H9 (cell line): ENCODE results near the gene NEUROD6. TPM values are rescaled to one million over a fixed set of nuclear protein-coding genes. Genes with fewer than 3 reads are reported as not detected.

Experiments used
- DNase-seq: peaks from one replicate; pipeline ENCODE4 v3.0.0-alpha.2; 2017
- H2AFZ ChIP-seq: one replicate; pipeline ENCODE4 v1.6.1; 2013; ENCODE audit warnings: mild to moderate bottlenecking, low read length, control low read depth, moderate library complexity
- H2AK5ac ChIP-seq: 2 replicates; pipeline ENCODE4 v1.6.1; 2013; ENCODE audit warnings: low read length, control low read depth, mixed read lengths; ENCODE audit not compliant: insufficient read length
- H2BK120ac ChIP-seq: one replicate; pipeline ENCODE4 v1.6.1; 2013; ENCODE audit warnings: low read depth, mild to moderate bottlenecking, low read length, control low read depth, inconsistent platforms; ENCODE audit not compliant: poor library complexity, severe bottlenecking
- H2BK12ac ChIP-seq: 2 replicates; pipeline ENCODE4 v1.6.1; 2013; ENCODE audit warnings: low read length, control low read depth, mixed read lengths, low read depth; ENCODE audit not compliant: insufficient read length
- H2BK15ac ChIP-seq: 2 replicates; pipeline ENCODE4 v1.6.1; 2013; ENCODE audit warnings: low read depth, low read length, control low read depth
- H2BK20ac ChIP-seq: one replicate; pipeline ENCODE4 v1.6.1; 2013; ENCODE audit warnings: low read depth, mild to moderate bottlenecking, low read length, control low read depth, inconsistent platforms; ENCODE audit not compliant: poor library complexity, severe bottlenecking
- H2BK5ac ChIP-seq: 2 replicates; pipeline ENCODE4 v1.6.1; 2013; ENCODE audit warnings: low read length, control low read depth, mixed read lengths; ENCODE audit not compliant: insufficient read length
- H3K14ac ChIP-seq: 2 replicates; pipeline ENCODE4 v1.6.1; 2013; ENCODE audit warnings: low read length, control low read depth; ENCODE audit not compliant: insufficient read depth
- H3K18ac ChIP-seq: 2 replicates; pipeline ENCODE4 v1.6.1; 2013; ENCODE audit warnings: low read depth, mild to moderate bottlenecking, mixed read lengths, low read length, control low read depth; ENCODE audit not compliant: insufficient read length
- H3K23ac ChIP-seq: 2 replicates; pipeline ENCODE4 v1.6.1; 2013; ENCODE audit warnings: low read length, control low read depth, mixed read lengths, low read depth; ENCODE audit not compliant: insufficient read length
- H3K23me2 ChIP-seq: 2 replicates; pipeline ENCODE4 v1.6.1; 2013; ENCODE audit warnings: low read depth, mild to moderate bottlenecking, mixed read lengths, low read length, control low read depth; ENCODE audit not compliant: insufficient read length, poor library complexity, severe bottlenecking
- H3K27ac ChIP-seq: 2 replicates; pipeline ENCODE4 v1.5.1; 2013; ENCODE audit warnings: low read length, control low read depth, mixed read lengths, low read depth; ENCODE audit not compliant: insufficient read length
- H3K27me3 ChIP-seq: 2 replicates; pipeline ENCODE4 v1.6.1; 2013; ENCODE audit warnings: low read length, control low read depth, inconsistent platforms; ENCODE audit not compliant: insufficient read depth
- H3K4ac ChIP-seq: 2 replicates; pipeline ENCODE4 v1.6.1; 2013; ENCODE audit warnings: low read depth, mild to moderate bottlenecking, control low read depth, inconsistent platforms, low read length, moderate library complexity
- H3K4me1 ChIP-seq: 2 replicates; pipeline ENCODE4 v1.6.1; 2013; ENCODE audit warnings: low read length, control low read depth, inconsistent platforms; ENCODE audit not compliant: insufficient read depth
- H3K4me2 ChIP-seq: 2 replicates; pipeline ENCODE4 v1.6.1; 2013; ENCODE audit warnings: low read length, control low read depth, mixed read lengths; ENCODE audit not compliant: insufficient read length, insufficient read depth
- H3K56ac ChIP-seq: 2 replicates; pipeline ENCODE4 v1.6.1; 2013; ENCODE audit warnings: low read depth, mild to moderate bottlenecking, mixed read lengths, low read length, control low read depth; ENCODE audit not compliant: insufficient read length
- H3K79me1 ChIP-seq: 2 replicates; pipeline ENCODE4 v1.6.1; 2013; ENCODE audit warnings: low read depth, mild to moderate bottlenecking, moderate library complexity, low read length, control low read depth, inconsistent platforms; ENCODE audit not compliant: insufficient read depth, poor library complexity, severe bottlenecking
- H3K79me2 ChIP-seq: 2 replicates; pipeline ENCODE4 v1.6.1; 2013; ENCODE audit warnings: low read length, control low read depth, inconsistent platforms; ENCODE audit not compliant: insufficient read depth
- H3K9ac ChIP-seq: 2 replicates; pipeline ENCODE4 v1.6.1; 2013; ENCODE audit warnings: low read length, control low read depth, mixed read lengths; ENCODE audit not compliant: insufficient read length; ENCODE audit errors: extremely low read depth
- H3K9me3 ChIP-seq: one replicate; pipeline ENCODE4 v1.6.1; 2013; ENCODE audit warnings: low read depth, low read length, inconsistent platforms; ENCODE audit not compliant: control insufficient read depth
- H3T11ph ChIP-seq: one replicate; pipeline ENCODE4 v1.6.1; 2013; ENCODE audit warnings: mild to moderate bottlenecking, low read length, control low read depth, inconsistent platforms
- H4K20me1 ChIP-seq: one replicate; pipeline ENCODE4 v1.6.1; 2013; ENCODE audit not compliant: control insufficient read depth, insufficient read length, insufficient read depth
- H4K5ac ChIP-seq: 2 replicates; pipeline ENCODE4 v1.6.1; 2013; ENCODE audit warnings: low read depth, mild to moderate bottlenecking, mixed read lengths, low read length, control low read depth; ENCODE audit not compliant: insufficient read length
- H4K8ac ChIP-seq: replicated peaks from 2 replicates; pipeline ENCODE4 v1.6.1; 2013; ENCODE audit warnings: low read length, control low read depth, mixed read lengths, low read depth; ENCODE audit not compliant: insufficient read length
- H4K91ac ChIP-seq: 2 replicates; pipeline ENCODE4 v1.6.1; 2013; ENCODE audit warnings: low read depth, mild to moderate bottlenecking, moderate library complexity, mixed read lengths, low read length, control low read depth; ENCODE audit not compliant: insufficient read length
- H3K27ac Mint-ChIP-seq, 3 experiments: 2 replicates in 2 of 3; 3 replicates in 1 of 3; pipeline ENCODE4 v1.8.0; 2020 to 2021; ENCODE audit warnings: mixed read lengths in 3 of 3, mild to moderate bottlenecking in 1 of 3, moderate library complexity in 1 of 3
- H3K27me3 Mint-ChIP-seq: 2 replicates; pipeline ENCODE4 v1.8.0; 2021; ENCODE audit warnings: low read depth, mild to moderate bottlenecking, moderate library complexity, mixed read lengths
- H3K36me3 Mint-ChIP-seq, 3 experiments: 2 replicates in 2 of 3; 3 replicates in 1 of 3; pipeline ENCODE4 v1.8.0; 2020 to 2021; ENCODE audit warnings: low read depth in 3 of 3, mixed read lengths in 3 of 3; ENCODE audit not compliant: insufficient read depth in 1 of 3
- H3K4me1 Mint-ChIP-seq, 2 experiments: 2 replicates each; pipeline ENCODE4 v1.8.0; 2020; ENCODE audit warnings: mixed read lengths in 2 of 2
- H3K4me3 Mint-ChIP-seq, 2 experiments: 2 replicates in 1 of 2; 3 replicates in 1 of 2; pipeline ENCODE4 v1.8.0; 2020 to 2021; ENCODE audit warnings: mild to moderate bottlenecking in 2 of 2, mixed read lengths in 2 of 2, moderate library complexity in 1 of 2
- H3K9me3 Mint-ChIP-seq, 2 experiments: 2 replicates in 1 of 2; 3 replicates in 1 of 2; pipeline ENCODE4 v1.8.0; 2020; ENCODE audit warnings: mild to moderate bottlenecking in 2 of 2, mixed read lengths in 2 of 2, moderate library complexity in 1 of 2
- WGBS: extraction: QIAGEN DNeasy Blood & Tissue Kit; methylation state at CpG from one replicate; pipeline ENCODE4 v1.1.7; 2013; ENCODE audit warnings: missing lambda C conversion rate, low lambda C conversion rate, mixed read lengths; ENCODE audit not compliant: insufficient read length; ENCODE audit errors: extremely low coverage; 5-methylcytosine and 5-hydroxymethylcytosine counted together
- total RNA-seq: library from RNA; stranded (reverse); gene quantifications from 2 replicates; pipeline ENCODE4 v1.2.1, GENCODE V29; 2021
- TF ChIP-seq, protein P1 (sequence below): fragments of 200-600 bp; sonication (generic); conservative IDR thresholded peaks from 3 replicates; pipeline ENCODE4 v1.8.0; 2021; ENCODE audit warnings: antibody characterized with exemption, mild to moderate bottlenecking

NEUROD6 gene
- total RNA-seq, 1 experiment from 2014 or later = not detected

DNA sequence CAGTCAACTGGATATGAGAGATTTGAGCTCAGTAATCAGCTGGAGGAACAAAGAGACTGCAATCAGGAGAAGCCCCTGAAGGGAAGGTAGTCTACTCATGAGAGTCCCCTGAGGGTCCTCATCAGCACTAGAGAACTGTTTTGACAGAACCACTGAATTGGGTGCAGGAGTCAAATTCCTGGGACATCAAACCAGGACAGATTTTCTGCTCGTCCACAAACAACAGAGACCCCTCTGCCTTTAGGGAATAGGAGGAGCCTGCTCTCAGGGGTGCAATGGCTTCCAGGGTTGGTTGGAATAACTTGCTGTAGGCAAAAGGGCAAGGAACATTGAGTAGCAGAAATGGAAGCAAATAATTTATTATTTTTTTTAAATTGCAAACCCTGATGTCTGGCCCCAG, 21.9 kb upstream of the NEUROD6 start:
- H2BK120ac ChIP-seq = no peak overlapping the region
- peaks cover 0 to 2% of the 10 kb centered on the region in 2 experiments; a peak in 1 of 4 replicates for H3K4me1 Mint-ChIP-seq

More for the DNA sequence above, 21.9 kb upstream of the NEUROD6 start:
- Histone ChIP-seq H3K14ac (no peak overlapping the region), H3K18ac (no peak overlapping the region), H3K23ac (no peak overlapping the region), H4K20me1 (no peaks in the 10 kb centered on the region), H2AK5ac (no peak overlapping the region), H3K27me3 (no peaks in the 10 kb centered on the region), H2BK5ac (no peak overlapping the region), H3K9ac (no peak overlapping the region), H3K9me3 (no peaks in the 10 kb centered on the region), H2BK15ac (no peak overlapping the region), H4K91ac (no peak overlapping the region), H3K56ac (no peak overlapping the region), H3K79me1 (no peaks in the 10 kb centered on the region), H3K4me2 (no peak overlapping the region), H3K4ac (no peak overlapping the region), H2AFZ (no peak overlapping the region), H3K23me2 (no peaks in the 10 kb centered on the region), H4K8ac (no peak overlapping the region), H3K79me2 (no peaks in the 10 kb centered on the region), H3K27ac (no peak overlapping the region), H3T11ph (no peak overlapping the region), H4K5ac (no peak overlapping the region), H3K4me1 (no peaks in the 10 kb centered on the region), H2BK12ac (no peak overlapping the region), H2BK20ac (no peak overlapping the region)
- no peaks in the 10 kb centered on the region for H3K9me3 Mint-ChIP-seq
- H3K4me3 Mint-ChIP-seq = no peak overlapping the region
- no peaks in the 10 kb centered on the region for H3K36me3 Mint-ChIP-seq
- DNase-seq = no peak
- no CpG with 5 or more reads among the region's 1 CpG for WGBS
- peaks cover 2% of the 10 kb centered on the region; the same call in 1 of the 2 replicates for H3K27me3 Mint-ChIP-seq
- H3K27ac Mint-ChIP-seq = no peak overlapping the region; a peak in 1 of 7 replicates
- TF ChIP-seq, protein P1, sequence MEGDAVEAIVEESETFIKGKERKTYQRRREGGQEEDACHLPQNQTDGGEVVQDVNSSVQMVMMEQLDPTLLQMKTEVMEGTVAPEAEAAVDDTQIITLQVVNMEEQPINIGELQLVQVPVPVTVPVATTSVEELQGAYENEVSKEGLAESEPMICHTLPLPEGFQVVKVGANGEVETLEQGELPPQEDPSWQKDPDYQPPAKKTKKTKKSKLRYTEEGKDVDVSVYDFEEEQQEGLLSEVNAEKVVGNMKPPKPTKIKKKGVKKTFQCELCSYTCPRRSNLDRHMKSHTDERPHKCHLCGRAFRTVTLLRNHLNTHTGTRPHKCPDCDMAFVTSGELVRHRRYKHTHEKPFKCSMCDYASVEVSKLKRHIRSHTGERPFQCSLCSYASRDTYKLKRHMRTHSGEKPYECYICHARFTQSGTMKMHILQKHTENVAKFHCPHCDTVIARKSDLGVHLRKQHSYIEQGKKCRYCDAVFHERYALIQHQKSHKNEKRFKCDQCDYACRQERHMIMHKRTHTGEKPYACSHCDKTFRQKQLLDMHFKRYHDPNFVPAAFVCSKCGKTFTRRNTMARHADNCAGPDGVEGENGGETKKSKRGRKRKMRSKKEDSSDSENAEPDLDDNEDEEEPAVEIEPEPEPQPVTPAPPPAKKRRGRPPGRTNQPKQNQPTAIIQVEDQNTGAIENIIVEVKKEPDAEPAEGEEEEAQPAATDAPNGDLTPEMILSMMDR = no peak
